Nephron (organoid): ENCODE measurements around the gene ZFTA.

Experiments used
- H3K27ac Mint-ChIP-seq, 3 experiments: 2 replicates each; pipeline ENCODE4 v1.8.0; 2020; ENCODE audit warnings: mixed read lengths in 3 of 3, mild to moderate bottlenecking in 2 of 3, moderate library complexity in 1 of 3
- H3K27me3 Mint-ChIP-seq: 2 replicates; pipeline ENCODE4 v1.8.0; 2021; ENCODE audit warnings: low read depth, mild to moderate bottlenecking, moderate library complexity, mixed read lengths
- H3K36me3 Mint-ChIP-seq: 2 replicates; pipeline ENCODE4 v1.8.0; 2020; ENCODE audit warnings: low read depth, mixed read lengths
- H3K4me1 Mint-ChIP-seq: 2 replicates; pipeline ENCODE4 v1.8.0; 2020; ENCODE audit warnings: mixed read lengths
- H3K4me3 Mint-ChIP-seq, 3 experiments: 2 replicates each; pipeline ENCODE4 v1.8.0; 2020; ENCODE audit warnings: mild to moderate bottlenecking in 3 of 3, mixed read lengths in 3 of 3, moderate library complexity in 2 of 3
- H3K9me3 Mint-ChIP-seq: 2 replicates; pipeline ENCODE4 v1.8.0; 2020; ENCODE audit warnings: mixed read lengths
- CTCF ChIP-seq, 3 experiments: fragments of 200-600 bp; sonication (generic); IDR thresholded peaks; one replicate each; pipeline ENCODE4 v1.5.0; 2021; ENCODE audit warnings: antibody characterized with exemption in 3 of 3; ENCODE audit not compliant: unreplicated experiment in 3 of 3

The ZFTA gene

GRCh38 chr11:63762654-63763495 lies 5.7 kb downstream of the ZFTA start:
- TF ChIP-seq CTCF (IDR thresholded peaks at IDR 0.05; ENCODE audit: unreplicated experiment in 3 of 3), result peak in 1 of 3 experiments; percentile 23
- H3K4me1 Mint-ChIP-seq, result peaks cover 30% of the 10 kb centered on the region
- H3K27me3 Mint-ChIP-seq, result no peaks in the 10 kb centered on the region
- peaks cover 32% of the 10 kb centered on the region for H3K36me3 Mint-ChIP-seq
- H3K4me3 Mint-ChIP-seq, result peak overlapping the region; percentile 74 to 78 (median 78)
- H3K9me3 Mint-ChIP-seq, result no peaks in the 10 kb centered on the region
- H3K27ac Mint-ChIP-seq, result no peak overlapping the region

- TF ChIP-seq CTCF (IDR thresholded peaks at IDR 0.05; ENCODE audit: unreplicated experiment in 3 of 3), result no peak
- peaks cover 36% of the 10 kb centered on the region for H3K36me3 Mint-ChIP-seq
- H3K27ac Mint-ChIP-seq, result peak overlapping the region in 1 of 3 experiments; percentile 69
- H3K4me3 Mint-ChIP-seq, result peak overlapping the region; percentile 74 to 78 (median 78)
- no peaks in the 10 kb centered on the region for H3K9me3 Mint-ChIP-seq
- peaks cover 25% of the 10 kb centered on the region for H3K4me1 Mint-ChIP-seq
- H3K27me3 Mint-ChIP-seq, result no peaks in the 10 kb centered on the region
Measured at GRCh38 chr11:63761931-63762653, 6.5 kb downstream of the ZFTA start.

- peaks cover 17% of the 10 kb centered on the region for H3K4me1 Mint-ChIP-seq
- no peak overlapping the region for H3K27ac Mint-ChIP-seq
- H3K4me3 Mint-ChIP-seq, result peak overlapping the region; percentile 53 to 69 (median 61)
- no peaks in the 10 kb centered on the region for H3K27me3 Mint-ChIP-seq
- H3K36me3 Mint-ChIP-seq, result peaks cover 39% of the 10 kb centered on the region
- TF ChIP-seq CTCF (IDR thresholded peaks at IDR 0.05; ENCODE audit: unreplicated experiment in 3 of 3), result no peak
- no peaks in the 10 kb centered on the region for H3K9me3 Mint-ChIP-seq
Measured at GRCh38 chr11:63761188-63761587, 7.4 kb downstream of the ZFTA start.

- Mint-ChIP-seq H3K4me1 (peaks cover 12% of the 10 kb centered on the region), H3K9me3 (no peaks in the 10 kb centered on the region), H3K27me3 (no peaks in the 10 kb centered on the region), H3K27ac (no peak overlapping the region), H3K36me3 (peaks cover 39% of the 10 kb centered on the region), H3K4me3 (peak overlapping the region in 1 of 3 experiments; percentile 68)
- TF ChIP-seq CTCF (IDR thresholded peaks at IDR 0.05; ENCODE audit: unreplicated experiment in 3 of 3), result no peak
Measured at GRCh38 chr11:63760487-63761079, 8.0 kb downstream of the ZFTA start.

- H3K27ac Mint-ChIP-seq, result peak overlapping the region in 1 of 3 experiments; percentile 56
- H3K9me3 Mint-ChIP-seq, result no peaks in the 10 kb centered on the region
- H3K4me1 Mint-ChIP-seq, result peaks cover 4% of the 10 kb centered on the region
- H3K36me3 Mint-ChIP-seq, result peaks cover 56% of the 10 kb centered on the region
- no peak for TF ChIP-seq CTCF (IDR thresholded peaks at IDR 0.05; ENCODE audit: unreplicated experiment in 3 of 3)
- no peak overlapping the region for H3K4me3 Mint-ChIP-seq
- no peaks in the 10 kb centered on the region for H3K27me3 Mint-ChIP-seq
Measured at GRCh38 chr11:63756919-63757761, 11.4 kb downstream of the ZFTA start.
